ENCODE data around the gene ELMO1.

The ELMO1 gene

GRCh38 chr7:36879021-36879420, 569.6 kb downstream of the ELMO1 start:
- Histone ChIP-seq H3K79me2 (ENCODE audit: control insufficient read depth, low read length) (no peaks in the 10 kb centered on the region), H3K4me2 (ENCODE audit: low read length) (no peak overlapping the region), H3K27ac (ENCODE audit: low read depth, low read length) (no peak overlapping the region), H3K9me2 (replicated peaks; ENCODE audit: control insufficient read depth, low read length) (no peaks in the 10 kb centered on the region), H4K20me1 (ENCODE audit: control insufficient read depth, insufficient read depth, low read depth, low read length) (no peaks in the 10 kb centered on the region), H3K4me1 (ENCODE audit: control insufficient read depth, low read length) (no peaks in the 10 kb centered on the region), H3F3A (ENCODE audit: control insufficient read depth, insufficient read depth) (no peaks in the 10 kb centered on the region), H3K4me3 (ENCODE audit: low read length) (no peak overlapping the region), H3K36me3 (ENCODE audit: control insufficient read depth, low read length) (no peaks in the 10 kb centered on the region; the same call in 1 of the 2 replicates), H3K27me3 (ENCODE audit: control insufficient read depth, low read length) (no peaks in the 10 kb centered on the region), H3K9me3 (ENCODE audit: control insufficient read depth, insufficient read depth, low read length) (no peaks in the 10 kb centered on the region)
- no peak for TF ChIP-seq CTCF (IDR thresholded peaks at IDR 0.05; ENCODE audit: low read depth, low read length, poor library complexity, severe bottlenecking)
- TF ChIP-seq EZH2phosphoT487 (IDR thresholded peaks at IDR 0.05; ENCODE audit: borderline replicate concordance, low read length) = no peak

- Histone ChIP-seq H3K79me2 (ENCODE audit: control insufficient read depth, low read length) (no peaks in the 10 kb centered on the region), H3K4me2 (ENCODE audit: low read length) (no peak overlapping the region), H3K27me3 (ENCODE audit: control insufficient read depth, low read length) (no peaks in the 10 kb centered on the region), H3K9me3 (ENCODE audit: control insufficient read depth, insufficient read depth, low read length) (no peaks in the 10 kb centered on the region), H3K4me3 (ENCODE audit: low read length) (no peak overlapping the region), H3K27ac (ENCODE audit: low read depth, low read length) (no peak overlapping the region), H4K20me1 (ENCODE audit: control insufficient read depth, insufficient read depth, low read depth, low read length) (no peaks in the 10 kb centered on the region), H3K4me1 (ENCODE audit: control insufficient read depth, low read length) (no peaks in the 10 kb centered on the region), H3F3A (ENCODE audit: control insufficient read depth, insufficient read depth) (no peaks in the 10 kb centered on the region), H3K9me2 (replicated peaks; ENCODE audit: control insufficient read depth, low read length) (no peaks in the 10 kb centered on the region), H3K36me3 (ENCODE audit: control insufficient read depth, low read length) (peaks cover under 1% of the 10 kb centered on the region; the same call in 1 of the 2 replicates)
- no peak for TF ChIP-seq EZH2phosphoT487 (IDR thresholded peaks at IDR 0.05; ENCODE audit: borderline replicate concordance, low read length)
- no peak for TF ChIP-seq CTCF (IDR thresholded peaks at IDR 0.05; ENCODE audit: low read depth, low read length, poor library complexity, severe bottlenecking)
Measured at GRCh38 chr7:36878288-36878687, 570.4 kb downstream of the ELMO1 start.

GRCh38 chr7:36875794-36876193, 572.9 kb downstream of the ELMO1 start:
- no peak overlapping the region for H3K27ac ChIP-seq (ENCODE audit: low read depth, low read length)
- H3F3A ChIP-seq (ENCODE audit: control insufficient read depth, insufficient read depth) = no peaks in the 10 kb centered on the region
- H3K36me3 ChIP-seq (ENCODE audit: control insufficient read depth, low read length) = peaks cover 10% of the 10 kb centered on the region

More at GRCh38 chr7:36875794-36876193, 572.9 kb downstream of the ELMO1 start:
- H3K9me2 ChIP-seq (replicated peaks; ENCODE audit: control insufficient read depth, low read length) = no peaks in the 10 kb centered on the region
- H3K79me2 ChIP-seq (ENCODE audit: control insufficient read depth, low read length) = no peaks in the 10 kb centered on the region
- H3K4me3 ChIP-seq (ENCODE audit: low read length) = no peak overlapping the region
- TF ChIP-seq EZH2phosphoT487 (IDR thresholded peaks at IDR 0.05; ENCODE audit: borderline replicate concordance, low read length) (no peak), CTCF (IDR thresholded peaks at IDR 0.05; ENCODE audit: low read depth, low read length, poor library complexity, severe bottlenecking) (no peak)
- H3K27me3 ChIP-seq (ENCODE audit: control insufficient read depth, low read length) = no peaks in the 10 kb centered on the region
- H3K4me2 ChIP-seq (ENCODE audit: low read length) = no peak overlapping the region
- no peaks in the 10 kb centered on the region for H3K9me3 ChIP-seq (ENCODE audit: control insufficient read depth, insufficient read depth, low read length)
- H4K20me1 ChIP-seq (ENCODE audit: control insufficient read depth, insufficient read depth, low read depth, low read length) = no peaks in the 10 kb centered on the region
- H3K4me1 ChIP-seq (ENCODE audit: control insufficient read depth, low read length) = no peaks in the 10 kb centered on the region
